DOHH2 (cell line): ENCODE measurements around the gene GOLM1.

Experiments used
- CTCF ChIP-seq: fragments of 200-600 bp; sonication (generic); IDR thresholded peaks from one replicate; pipeline ENCODE4 v1.5.1; 2014; ENCODE audit warnings: antibody characterized with exemption, mild to moderate bottlenecking, low read depth, low read length; ENCODE audit not compliant: poor library complexity, severe bottlenecking
- EZH2phosphoT487 ChIP-seq: fragments of 200-600 bp; sonication (generic); IDR thresholded peaks from 2 replicates; pipeline ENCODE4 v1.6.1; 2017; ENCODE audit warnings: borderline replicate concordance, mild to moderate bottlenecking, antibody characterized with exemption, low read length, moderate library complexity, mixed read lengths

GRCh38 chr9:85995599-85995998, 103.8 kb downstream of the GOLM1 start:
- TF ChIP-seq CTCF (no peak), EZH2phosphoT487 (no peak)
